Left renal cortex interstitium (tissue), 4 donors: ENCODE results near the gene GLIS1. TPM values are rescaled to one million over a fixed set of nuclear protein-coding genes. Genes with fewer than 3 reads are reported as not detected.
"Not testable (repeated sequence)": the region's sequence is repeated elsewhere in the genome, so short reads cannot be mapped to it uniquely, and the experiment has no call there.

ENCODE experiments used
- DNase-seq, 4 donors: peaks; one replicate each; pipeline ENCODE4 v3.0.0-alpha.2; 2013; ENCODE audit warnings: low read depth in 4 of 4, low spot score in 2 of 4, missing footprints in 1 of 4
- polyA plus RNA-seq, 4 donors: library from polyadenylated mRNA; unstranded; fragments of 120-200 nt; gene quantifications; one replicate each; pipeline ENCODE4 v1.2.1, GENCODE V29; 2013; ENCODE audit not compliant: insufficient read length in 4 of 4

Gene GLIS1
- polyA plus RNA-seq, 4 donors, result 1.8 to 3.6 (median 3.0) TPM

DNA sequence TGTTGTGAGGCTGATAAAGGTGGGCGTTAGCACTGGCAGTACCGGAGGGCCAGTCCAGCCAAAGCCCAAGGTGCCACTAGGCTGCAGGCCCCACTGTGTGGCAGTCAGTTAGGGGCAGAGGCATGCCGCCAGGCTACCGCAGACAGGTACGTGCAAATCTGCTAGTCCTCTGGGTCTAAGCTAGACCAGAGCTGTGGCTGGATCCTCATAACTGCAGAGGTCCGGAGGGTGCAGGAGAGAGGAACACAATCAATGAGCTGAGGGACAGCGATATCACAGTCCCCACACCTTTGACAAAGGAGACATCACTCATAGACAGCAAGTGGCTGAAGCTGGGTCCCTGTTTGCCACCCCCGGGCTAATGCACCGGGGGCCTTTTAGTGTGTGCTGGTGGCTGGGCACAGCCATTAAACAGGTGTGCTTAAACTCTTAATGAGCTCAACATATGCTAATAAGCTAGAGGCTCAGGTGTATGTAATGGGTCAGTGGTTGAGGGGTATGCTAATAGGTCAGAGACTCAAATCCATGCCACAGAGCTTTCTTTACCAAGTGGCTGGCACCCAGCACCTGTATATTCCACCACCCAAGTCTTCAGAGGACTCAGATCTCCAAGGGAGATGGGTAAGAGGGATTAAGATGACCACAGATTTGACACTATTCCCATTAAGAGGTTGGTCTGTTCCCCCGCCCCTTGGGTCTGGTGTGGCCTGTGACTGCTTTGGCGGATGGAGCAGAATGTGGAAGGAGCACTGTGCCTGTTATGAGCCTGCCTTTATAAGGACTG lies 82.0 kb downstream of the GLIS1 start:
- DNase-seq, result no peak

DNA sequence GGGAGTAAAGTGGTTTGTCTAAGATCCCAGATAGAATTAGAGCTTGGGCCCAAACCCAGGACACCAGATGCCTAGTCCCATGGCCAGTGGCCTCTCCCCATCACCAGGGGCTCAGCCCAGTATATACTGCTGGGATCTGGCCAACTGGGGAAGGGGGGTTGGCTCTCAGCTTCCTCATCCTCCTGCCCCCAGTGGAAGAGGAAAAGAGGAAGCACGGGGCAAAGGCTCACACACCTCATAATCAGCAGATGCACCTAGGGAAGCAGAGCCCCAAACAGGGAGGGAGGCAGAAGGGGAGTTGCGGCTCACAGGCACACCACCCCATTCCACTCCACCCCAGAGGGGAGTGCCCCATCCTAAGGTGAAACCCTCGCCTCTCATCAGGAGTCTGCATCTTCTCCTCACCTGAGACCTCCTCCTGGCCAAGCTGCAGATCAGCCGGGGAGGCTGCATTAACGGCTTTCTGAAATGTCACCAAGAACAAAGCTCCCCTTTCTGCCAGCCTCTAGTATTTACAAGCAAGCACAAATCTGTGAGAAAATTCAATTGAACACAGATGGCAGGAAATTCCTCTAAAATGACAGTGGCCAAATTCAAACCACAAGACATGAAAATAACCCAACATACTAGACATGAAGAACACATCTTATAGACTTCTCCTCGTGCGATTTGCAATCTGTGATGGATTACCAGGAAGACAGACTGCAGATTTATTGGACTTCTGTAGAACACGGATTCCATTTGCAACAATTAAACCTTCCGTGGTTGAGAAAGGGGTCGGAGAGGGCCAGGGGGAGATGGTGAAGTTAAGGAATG lies 82.8 kb downstream of the GLIS1 start:
- DNase-seq, result no peak

DNA sequence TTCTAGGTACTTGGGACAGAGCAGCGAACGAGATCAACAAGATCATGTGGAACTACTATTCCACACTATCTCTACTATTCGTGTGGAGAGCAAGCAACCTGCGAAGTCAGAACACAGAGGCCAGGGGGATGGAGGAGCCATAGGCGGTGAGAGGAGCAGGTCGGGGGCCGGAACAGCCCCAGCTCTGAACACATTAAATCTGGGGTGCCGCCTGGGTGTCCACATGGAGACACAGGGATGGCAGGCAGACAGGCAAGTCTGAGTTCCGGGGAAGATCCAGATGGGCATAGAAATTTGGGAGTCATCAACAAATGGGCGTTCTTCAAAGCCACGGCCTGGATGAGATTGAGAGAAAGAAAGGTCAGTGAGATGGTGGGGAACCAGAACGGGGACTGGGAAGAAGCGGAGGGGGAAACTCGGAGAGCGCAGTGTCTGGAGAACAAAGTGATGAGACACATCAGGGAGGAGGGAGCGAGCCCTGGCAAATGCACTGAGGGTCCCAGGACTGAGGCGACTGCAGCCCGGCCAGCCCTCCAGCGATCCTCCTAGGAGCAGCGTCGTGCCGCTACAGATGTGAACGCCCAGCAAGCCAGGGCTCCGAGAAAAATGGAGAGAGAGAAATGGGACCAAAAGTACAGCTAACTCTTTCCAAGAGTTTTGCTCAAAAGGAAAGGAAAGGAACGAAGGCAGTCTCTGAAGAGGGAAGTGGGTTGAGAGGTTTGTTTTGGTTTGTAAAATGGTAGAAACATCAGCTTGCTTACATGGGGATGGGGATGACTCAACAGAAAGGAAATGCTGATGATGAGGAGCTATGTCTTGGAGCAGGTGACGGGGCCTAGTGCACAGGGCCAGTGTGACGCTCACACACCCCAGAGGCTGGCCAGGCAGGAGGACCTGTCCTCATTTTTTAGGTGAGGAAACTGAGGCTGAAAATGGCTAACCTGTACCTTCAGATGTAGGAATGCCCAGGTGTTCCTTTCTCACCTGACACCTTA lies 84.5 kb downstream of the GLIS1 start:
- no peak for DNase-seq

DNA sequence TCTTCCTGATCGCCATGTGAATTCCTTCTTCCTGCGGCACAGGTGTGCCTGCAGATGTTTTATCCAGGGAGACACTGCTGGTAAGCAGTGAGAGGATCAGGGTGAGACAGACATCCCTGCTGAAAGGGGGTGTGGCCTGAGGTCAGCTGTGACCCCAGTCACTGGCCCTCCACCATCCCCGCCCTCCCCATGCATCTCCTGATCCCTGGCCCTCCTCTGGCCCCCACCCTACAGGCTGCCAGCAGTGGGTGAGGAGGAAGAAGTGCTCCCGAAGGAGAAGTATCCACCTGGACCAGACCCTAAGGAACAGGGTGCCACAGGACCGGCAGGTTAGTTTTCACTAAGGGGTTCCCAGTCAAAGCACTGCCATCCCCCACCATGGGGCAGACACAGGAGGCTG lies 85.3 kb downstream of the GLIS1 start:
- no peak for DNase-seq

DNA sequence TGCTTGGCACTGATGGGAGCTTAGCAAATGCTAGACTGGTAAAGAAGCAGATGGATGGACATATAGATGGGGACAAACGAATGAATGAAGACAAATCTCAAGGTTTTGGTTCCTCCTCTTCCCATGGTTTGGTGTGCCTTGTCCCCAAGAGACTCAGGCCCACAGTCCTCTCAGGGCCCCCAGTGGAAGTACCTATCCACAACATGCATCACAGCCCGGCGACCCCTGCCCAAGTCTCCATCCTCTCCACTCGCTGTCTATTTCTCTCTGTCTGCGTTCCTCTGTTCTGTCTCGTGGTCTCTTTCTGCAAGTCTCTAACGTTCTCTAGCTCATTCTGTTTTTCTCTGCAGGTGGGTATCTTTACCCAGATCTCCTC lies 85.8 kb downstream of the GLIS1 start:
- DNase-seq, result no peak

DNA sequence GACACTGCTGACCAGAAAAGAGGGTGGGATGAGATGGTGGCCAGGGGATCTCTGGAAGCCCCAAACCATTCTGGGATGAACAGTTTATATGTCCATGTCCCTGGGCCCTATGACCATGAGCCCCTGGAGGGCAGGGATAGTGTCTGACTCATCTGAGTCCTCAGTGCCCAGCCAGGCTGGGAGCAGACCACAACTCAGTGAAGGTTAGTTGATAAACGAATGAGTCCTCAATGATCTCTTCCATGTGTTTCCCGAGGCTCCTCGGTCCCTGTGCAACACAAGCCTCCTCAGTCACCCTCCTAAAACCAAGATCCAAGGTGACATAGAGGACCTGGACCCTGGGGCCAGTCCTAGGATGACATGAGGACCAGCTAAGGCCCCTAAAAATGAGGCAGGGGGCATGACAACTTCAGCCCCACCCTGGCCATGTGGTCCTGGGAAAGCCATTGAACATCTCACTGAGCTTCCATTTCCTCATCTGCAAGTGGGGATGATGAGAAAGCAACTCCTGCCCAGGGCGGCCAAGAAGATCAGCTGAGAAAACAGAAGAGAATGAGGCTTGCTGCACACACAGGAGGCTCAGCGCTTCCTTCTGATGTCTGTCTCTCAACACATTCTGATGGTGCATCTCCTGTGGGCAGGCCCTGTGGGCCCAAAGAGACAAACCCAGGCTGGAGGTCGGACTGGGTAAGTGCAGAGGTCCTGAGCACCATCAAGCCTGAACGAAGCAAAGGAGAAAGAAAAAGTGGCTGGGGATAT lies 86.3 kb downstream of the GLIS1 start:
- no peak for DNase-seq

DNA sequence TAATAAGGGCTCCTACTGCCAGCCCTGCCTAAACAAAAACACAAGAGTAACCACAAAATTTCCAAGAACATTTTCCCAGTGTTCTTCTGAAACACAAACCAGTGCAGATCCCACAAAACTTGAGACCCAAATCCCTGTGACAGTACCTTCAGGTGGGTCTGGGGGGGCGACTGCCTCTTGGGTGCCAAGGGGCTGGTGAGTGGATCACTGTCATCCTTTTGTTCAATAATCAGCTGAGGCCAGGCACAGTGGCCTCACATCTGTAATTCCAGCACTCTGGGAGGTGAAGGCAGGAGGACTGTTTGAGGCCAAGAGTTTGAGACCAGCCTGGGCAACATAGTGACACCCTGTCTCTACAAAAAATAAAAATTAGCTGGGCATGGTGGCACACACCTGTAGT lies 87.6 kb downstream of the GLIS1 start:
- no peak for DNase-seq

DNA sequence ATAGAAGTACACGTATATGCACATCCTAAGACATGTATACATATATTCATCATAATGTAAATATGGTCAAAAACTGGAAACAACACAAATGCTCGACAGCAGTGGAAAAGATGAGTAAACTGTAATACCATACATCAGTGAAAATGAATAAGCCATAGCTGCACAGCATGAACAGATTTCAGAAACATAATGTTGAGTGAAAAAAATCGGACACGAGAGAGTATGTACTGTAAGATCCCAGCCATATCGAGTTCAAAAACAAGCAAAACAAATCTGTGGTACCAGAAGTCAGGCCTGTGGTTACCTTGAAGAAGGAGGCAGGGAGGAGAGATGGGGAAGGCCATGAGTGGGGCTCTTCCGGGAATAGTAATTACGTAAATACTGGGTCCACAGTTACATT lies 90.4 kb downstream of the GLIS1 start:
- no peak for DNase-seq

DNA sequence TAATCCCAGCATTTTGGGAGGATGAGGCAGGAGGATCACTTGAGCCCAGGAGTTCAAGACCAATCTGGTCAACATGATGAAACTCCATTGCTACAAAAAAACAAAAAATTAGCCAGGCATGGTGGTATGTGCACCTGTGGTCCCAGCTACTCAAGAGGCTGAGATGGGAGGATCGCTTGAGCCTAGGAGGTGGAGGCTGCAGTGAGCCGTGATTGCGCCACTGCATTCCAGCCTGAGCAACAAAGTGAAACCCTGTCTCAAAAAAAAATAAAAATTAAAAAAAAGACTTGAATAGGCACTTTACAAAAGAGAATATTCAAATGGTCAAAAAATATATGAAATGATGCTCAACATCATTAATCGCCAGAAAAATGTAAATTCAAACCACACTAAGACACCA lies 91.0 kb downstream of the GLIS1 start:
- DNase-seq, result not testable (repeated sequence)

DNA sequence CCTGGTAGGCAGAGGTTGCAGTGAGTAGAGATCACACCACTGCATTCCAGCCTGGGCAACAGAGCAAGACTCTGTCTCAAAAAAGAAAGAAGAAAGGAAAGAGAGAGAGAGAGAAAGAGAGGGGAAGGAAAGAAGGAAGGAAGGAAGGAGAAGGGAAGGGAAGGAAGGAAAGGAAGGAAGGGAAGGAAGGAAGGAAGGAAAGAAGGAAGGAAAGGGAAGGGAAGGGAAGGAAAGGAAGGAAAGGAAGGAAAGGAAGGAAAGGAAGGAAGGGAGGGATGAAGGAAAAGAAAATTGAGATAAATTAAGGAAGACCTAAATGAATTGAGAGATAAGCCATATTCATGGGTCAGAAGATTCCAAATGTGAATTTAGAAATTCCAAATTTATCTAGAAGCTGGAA lies 92.2 kb downstream of the GLIS1 start:
- no peak for DNase-seq

DNA sequence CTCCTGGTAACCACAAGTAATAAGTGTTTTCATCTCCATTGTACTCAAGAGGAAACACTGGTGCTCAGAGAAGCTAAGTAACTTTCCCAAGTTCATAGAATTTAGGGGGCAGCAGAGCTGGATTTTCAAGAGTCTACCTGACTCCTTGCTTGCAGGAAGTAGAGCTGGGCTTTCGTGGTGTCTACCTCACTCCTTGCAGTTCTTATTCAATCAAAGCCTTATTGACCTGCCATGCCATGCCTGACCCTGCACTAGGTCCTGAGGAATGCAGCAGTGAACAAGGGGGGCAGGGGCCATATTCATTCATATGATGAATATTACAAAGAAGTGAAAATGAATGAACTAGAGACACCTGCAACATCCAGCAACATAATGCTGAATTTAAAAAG lies 93.3 kb downstream of the GLIS1 start:
- no peak for DNase-seq

DNA sequence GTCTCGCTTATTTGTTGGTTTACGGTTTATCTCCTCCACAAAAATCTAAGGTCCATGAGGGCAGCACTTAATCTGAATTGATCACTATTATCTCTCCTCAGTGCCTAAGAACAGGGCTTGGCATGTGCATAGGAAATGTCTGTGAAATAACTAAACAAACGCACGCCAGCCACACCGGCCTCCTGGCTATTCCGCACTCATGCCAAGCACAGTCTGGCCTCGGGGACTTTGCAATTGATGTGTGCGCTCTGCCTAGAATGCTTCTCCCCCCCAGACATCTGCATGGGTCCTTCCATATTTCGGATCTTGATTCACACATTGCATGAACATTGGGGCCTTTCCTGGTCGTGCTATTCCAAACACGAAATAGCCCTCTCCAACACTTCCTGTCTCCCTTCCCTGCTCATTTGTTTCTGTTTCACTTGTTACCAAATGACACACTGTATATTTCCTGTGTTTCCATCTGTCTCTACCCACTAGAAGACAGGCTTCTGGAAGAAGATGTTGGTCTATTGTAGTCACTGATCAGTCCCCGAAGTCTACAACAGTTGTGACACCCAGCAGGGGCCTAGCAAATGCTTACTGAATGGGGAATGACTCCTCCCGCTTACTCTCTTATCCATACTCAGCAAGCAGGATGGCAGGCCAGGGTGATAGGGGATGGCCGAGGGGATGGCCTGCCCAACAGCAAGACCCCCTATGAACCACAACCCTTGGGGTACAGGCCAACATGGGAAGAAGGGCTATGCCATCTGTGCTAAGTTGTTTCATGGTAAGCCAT lies 93.9 kb downstream of the GLIS1 start:
- no peak for DNase-seq

DNA sequence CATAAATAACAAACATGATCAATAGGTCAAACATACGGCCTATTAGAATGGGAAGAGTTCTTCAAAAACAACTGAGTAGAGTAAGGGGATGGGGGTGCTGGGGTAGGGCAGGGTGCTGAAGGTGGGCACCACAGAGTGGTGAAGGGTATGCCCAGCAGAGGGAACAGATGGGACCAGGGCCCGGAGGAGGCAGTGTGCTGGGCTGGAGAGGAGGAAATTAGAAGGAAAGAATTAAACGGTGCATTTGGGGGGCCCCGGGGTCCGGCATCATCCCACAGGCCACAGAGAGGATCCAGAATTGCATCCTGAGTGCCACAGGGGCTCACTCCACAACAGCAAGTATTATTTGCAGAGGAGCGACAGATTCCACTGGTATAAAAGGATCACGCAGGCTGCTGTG lies 94.5 kb downstream of the GLIS1 start:
- DNase-seq, result no peak

DNA sequence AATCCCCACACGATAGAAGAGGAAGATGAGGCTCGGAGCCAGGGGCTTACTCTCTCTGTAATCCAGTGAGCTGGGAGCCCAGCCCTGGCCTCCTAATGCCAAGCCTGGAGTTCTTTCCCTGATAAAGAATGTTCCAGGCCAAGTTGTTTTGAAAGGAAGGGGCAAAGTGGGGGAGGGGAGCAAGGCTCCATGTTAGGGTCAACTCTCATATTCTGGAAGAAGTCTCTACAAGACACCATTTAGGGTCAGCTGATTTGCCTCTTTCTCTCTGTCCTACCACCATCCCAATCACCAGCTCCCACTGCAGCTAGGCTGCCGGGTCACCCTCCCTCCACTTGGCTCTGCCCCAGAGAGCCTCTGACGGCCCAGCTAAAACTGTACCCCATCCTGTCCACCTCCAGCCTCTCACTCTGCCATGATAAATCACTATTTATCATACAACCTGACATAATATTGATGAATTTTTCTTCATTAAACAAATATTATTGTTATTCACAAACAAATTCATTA lies 95.0 kb downstream of the GLIS1 start:
- DNase-seq, result no peak

DNA sequence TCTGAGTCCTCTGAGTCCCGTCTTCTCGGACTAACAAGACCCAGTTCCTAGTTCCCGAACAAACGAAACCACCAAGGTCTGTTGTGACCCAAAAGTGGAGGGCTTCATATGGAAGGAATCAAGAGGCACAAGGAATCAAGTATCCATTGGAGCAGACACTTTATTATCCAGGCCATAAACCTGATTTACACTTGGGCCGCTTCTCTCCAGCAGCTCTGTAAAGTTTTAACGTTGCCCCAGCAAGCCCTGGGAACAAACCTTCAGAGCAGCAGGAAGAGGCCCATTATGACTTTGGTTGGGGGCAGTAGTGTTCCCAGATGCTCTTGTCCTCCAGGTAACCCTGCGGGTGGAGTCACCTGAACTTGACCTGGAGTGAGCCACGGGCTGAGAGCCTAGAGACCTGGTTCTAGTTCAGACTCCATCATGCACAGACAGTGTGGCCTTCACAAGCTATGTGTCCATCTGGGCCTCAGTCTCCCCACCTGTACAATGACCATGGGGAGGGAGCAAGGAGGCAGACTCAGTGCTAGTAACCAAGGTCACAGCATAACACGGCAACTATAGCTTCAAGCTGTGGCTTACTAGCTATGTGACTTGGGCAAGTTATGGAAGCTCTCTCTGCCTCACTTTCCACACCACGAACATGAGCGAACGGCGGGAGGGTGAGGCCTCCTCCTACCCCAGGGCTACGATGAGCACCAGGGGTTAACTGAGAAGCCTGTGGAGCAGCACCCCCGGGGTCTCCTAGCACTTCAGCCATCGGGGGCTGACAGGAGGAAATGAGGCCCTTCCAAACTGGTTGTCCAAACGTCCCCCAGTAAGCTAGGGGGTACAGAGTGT lies 95.7 kb downstream of the GLIS1 start:
- DNase-seq, result peak in 2 of 4 donors; percentile 51 to 62

DNA sequence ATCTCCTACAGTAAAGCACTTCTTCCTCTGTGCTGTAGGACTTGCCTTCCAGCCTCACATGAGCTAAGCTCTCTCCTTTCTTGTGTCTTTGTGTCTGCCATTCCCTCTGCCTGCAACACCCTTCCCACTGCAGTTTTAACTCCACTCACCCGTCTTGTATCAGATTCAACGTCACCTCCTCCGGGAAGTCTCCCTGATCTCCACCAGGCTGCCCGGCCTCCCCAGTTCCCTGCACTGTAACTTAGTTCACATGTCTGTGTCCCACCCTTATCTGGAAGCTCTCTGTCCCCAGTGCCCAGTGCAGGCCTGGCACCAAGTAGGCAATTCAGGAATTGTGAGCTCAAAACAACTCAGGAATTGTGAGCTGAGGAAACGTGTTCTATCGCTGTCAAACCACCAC lies 96.4 kb downstream of the GLIS1 start:
- DNase-seq, result no peak

DNA sequence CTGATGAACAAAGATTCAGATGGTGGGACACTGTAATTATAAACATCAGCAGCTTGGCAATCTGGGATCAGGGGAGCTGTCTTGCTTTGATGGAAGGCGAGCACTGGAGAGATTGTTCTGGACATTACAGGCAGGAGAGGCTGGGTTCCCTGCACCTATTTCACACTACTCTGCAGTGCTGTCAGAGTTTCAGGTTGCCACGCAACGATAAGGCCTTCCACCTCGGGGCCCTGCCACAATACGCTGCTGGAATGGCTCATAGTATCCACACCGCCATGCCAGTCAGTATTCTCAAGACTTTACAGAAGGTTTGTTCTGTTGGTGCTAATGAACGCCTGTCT lies 96.8 kb downstream of the GLIS1 start:
- DNase-seq, result no peak

DNA sequence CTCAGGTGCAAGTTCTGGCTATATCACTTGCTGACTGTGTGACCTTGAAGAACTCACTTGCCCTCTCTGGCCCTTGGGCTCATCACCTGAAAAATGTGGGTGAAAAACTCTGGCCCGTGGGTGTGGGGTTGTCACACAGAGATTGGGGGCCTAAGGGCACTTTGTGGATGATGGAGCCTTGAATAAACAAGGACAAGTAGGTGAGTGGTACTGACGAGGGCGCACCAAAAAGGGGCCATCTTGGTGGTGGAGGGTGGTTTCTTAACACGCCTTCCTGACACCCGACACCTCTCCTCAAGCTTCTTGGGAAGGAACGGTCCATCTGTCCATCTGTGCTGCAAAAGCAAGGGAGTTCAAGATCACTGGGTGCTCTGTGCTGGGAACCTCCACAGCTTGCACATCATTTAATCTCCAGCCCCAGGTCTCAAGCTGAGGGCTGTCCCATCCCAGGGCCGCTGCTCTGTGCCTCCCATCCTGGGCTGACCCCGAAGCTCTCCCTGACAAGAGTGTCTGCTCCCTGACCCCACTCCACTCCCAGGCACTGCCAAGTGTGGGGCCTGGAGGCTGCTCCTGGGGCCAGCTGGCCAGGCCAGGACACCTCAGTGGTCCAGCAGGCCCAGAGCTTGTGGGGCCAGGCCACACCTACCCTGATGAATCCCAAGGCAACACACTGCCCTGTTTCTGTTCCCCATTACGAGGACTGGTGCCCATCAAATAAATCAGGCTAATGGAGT lies 97.3 kb downstream of the GLIS1 start:
- DNase-seq, result no peak
